Measurements from ENCODE around the gene RBFOX2. TPM values are rescaled to one million over a fixed set of nuclear protein-coding genes. Genes with fewer than 3 reads are reported as not detected.
"Not testable (repeated sequence)": the region's sequence is repeated elsewhere in the genome, so short reads cannot be mapped to it uniquely, and the experiment has no call there.

The RBFOX2 gene
- total and polyA plus RNA-seq, 2 donors from 2014 or later = 17.2 to 68.6 TPM

DNA sequence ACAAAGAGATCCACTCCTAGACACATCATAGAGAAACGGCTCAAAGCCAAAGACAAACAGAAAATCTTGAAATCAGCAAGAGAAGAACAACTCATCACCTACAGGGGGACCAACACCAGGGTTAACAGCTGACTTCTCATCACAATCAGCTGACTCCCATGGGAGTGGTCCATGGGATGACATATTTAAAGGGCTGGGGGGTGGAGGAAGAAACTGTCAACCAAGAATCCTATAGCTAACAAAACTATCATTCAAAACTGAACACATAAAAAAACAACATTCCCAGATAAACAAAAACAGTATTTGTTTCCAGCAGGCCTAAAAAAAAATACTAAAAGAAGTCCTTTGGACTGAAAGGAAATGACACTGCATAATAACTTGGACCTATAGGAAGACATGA is 224.2 kb downstream of the RBFOX2 start:
- Histone ChIP-seq H3K4me1 (ENCODE audit: control insufficient read depth in 2 of 3, insufficient read depth in 2 of 3, low read depth in 1 of 3, low read length in 3 of 3) (no peaks in the 10 kb centered on the region), H3K4me3 (ENCODE audit: low read length in 3 of 3) (no peak overlapping the region), H3K36me3 (ENCODE audit: control insufficient read depth in 2 of 3, insufficient read depth in 3 of 3, low read length in 3 of 3) (peaks cover 3 to 7% (median 5%) of the 10 kb centered on the region in 3 donors), H3K27me3 (ENCODE audit: control insufficient read depth, insufficient read depth, low read length) (no peaks in the 10 kb centered on the region), H3K27ac (ENCODE audit: low read depth in 2 of 2, low read length in 2 of 2) (no peak overlapping the region), H3K9me3 (ENCODE audit: control insufficient read depth in 2 of 3, insufficient read depth in 1 of 3, low read length in 3 of 3) (no peaks in the 10 kb centered on the region), H3K9ac (ENCODE audit: low read length in 3 of 3) (no peak overlapping the region)
- DNase-seq = no peak
- no peak for FAIRE-seq
- intact Hi-C loops (cut with DNase I) = no loop called here
- TF ChIP-seq, protein P1, sequence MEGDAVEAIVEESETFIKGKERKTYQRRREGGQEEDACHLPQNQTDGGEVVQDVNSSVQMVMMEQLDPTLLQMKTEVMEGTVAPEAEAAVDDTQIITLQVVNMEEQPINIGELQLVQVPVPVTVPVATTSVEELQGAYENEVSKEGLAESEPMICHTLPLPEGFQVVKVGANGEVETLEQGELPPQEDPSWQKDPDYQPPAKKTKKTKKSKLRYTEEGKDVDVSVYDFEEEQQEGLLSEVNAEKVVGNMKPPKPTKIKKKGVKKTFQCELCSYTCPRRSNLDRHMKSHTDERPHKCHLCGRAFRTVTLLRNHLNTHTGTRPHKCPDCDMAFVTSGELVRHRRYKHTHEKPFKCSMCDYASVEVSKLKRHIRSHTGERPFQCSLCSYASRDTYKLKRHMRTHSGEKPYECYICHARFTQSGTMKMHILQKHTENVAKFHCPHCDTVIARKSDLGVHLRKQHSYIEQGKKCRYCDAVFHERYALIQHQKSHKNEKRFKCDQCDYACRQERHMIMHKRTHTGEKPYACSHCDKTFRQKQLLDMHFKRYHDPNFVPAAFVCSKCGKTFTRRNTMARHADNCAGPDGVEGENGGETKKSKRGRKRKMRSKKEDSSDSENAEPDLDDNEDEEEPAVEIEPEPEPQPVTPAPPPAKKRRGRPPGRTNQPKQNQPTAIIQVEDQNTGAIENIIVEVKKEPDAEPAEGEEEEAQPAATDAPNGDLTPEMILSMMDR (IDR thresholded peaks at IDR 0.05; ENCODE audit: borderline replicate concordance, extremely low read depth, insufficient read depth) = no peak

DNA sequence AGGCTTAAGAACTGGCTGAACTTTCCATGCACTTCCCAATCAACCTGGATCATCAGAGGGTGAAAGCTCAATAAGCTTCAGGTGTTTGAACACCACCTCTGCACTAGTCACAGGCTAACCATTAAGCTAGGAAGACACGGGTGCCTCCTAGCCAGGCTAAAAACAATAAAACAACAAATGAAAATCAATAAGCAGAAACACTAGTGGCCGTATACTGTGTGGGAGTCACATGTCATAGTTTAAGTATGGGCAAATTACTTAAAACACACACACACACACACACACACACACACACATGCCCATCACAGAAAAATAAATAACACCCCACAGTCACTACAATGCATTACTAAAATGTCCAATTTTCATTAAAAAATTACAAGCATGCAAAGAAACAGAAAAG is 225.7 kb downstream of the RBFOX2 start:
- Histone ChIP-seq H3K27me3 (ENCODE audit: control insufficient read depth, insufficient read depth, low read length) (no peaks in the 10 kb centered on the region), H3K36me3 (ENCODE audit: control insufficient read depth in 2 of 3, insufficient read depth in 3 of 3, low read length in 3 of 3) (peaks cover 0 to 3% (median 2%) of the 10 kb centered on the region in 3 donors), H3K9ac (ENCODE audit: low read length in 3 of 3) (no peak overlapping the region), H3K27ac (ENCODE audit: low read depth in 2 of 2, low read length in 2 of 2) (no peak overlapping the region), H3K4me1 (ENCODE audit: control insufficient read depth in 2 of 3, insufficient read depth in 2 of 3, low read depth in 1 of 3, low read length in 3 of 3) (no peaks in the 10 kb centered on the region), H3K4me3 (ENCODE audit: low read length in 3 of 3) (no peak overlapping the region), H3K9me3 (ENCODE audit: control insufficient read depth in 2 of 3, insufficient read depth in 1 of 3, low read length in 3 of 3) (no peaks in the 10 kb centered on the region)
- intact Hi-C loops (cut with DNase I) = no loop called here
- DNase-seq (no peak), FAIRE-seq (no peak)
- TF ChIP-seq, protein P1 (IDR thresholded peaks at IDR 0.05; ENCODE audit: borderline replicate concordance, extremely low read depth, insufficient read depth) = no peak

DNA sequence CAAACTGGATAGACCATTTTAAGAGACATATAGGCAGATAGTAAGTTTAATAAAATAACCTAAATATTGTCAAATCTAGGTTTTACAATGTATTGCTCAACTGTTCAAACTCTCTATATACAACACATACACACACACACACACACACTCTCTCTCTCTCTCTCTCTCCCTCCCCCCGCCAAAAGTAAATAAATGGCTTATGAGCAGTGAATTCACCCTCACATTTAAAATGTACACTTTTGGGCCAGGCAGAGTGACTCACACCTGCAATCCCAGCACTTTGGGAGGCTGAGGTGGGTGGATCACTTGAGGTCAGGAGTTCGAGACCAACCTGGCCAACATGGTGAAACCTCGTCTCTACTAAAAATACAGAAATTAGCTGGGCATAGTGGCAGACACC is 227.3 kb downstream of the RBFOX2 start:
- H3K27ac ChIP-seq (ENCODE audit: low read depth in 2 of 2, low read length in 2 of 2); H3K27me3 ChIP-seq (ENCODE audit: control insufficient read depth, insufficient read depth, low read length); DNase-seq; H3K9me3 ChIP-seq (ENCODE audit: control insufficient read depth in 2 of 3, insufficient read depth in 1 of 3, low read length in 3 of 3); intact Hi-C loops (cut with DNase I); H3K4me3 ChIP-seq (ENCODE audit: low read length in 3 of 3); H3K4me1 ChIP-seq (ENCODE audit: control insufficient read depth in 2 of 3, insufficient read depth in 2 of 3, low read depth in 1 of 3, low read length in 3 of 3); H3K9ac ChIP-seq (ENCODE audit: low read length in 3 of 3); H3K36me3 ChIP-seq (ENCODE audit: control insufficient read depth in 2 of 3, insufficient read depth in 3 of 3, low read length in 3 of 3); FAIRE-seq: not testable (repeated sequence)

DNA sequence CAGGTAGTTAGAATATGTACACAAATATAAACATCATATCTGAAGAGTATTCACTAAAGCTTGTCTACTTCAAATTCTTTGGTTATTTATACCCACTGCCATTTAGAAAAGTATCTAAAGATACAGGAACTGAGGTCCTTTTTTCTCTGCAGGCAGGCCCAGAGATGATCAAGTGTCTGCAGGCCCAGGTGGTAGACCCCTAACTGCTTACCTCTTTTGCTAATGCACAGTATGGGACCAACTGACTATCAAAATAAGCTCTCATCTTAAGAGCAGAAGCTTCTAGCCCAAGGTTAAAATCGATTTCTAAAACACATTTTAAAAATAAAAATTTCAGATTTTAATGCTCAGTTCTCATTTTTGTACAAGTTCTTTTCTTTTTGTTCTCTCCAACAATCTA is 229.5 kb downstream of the RBFOX2 start:
- no peak for FAIRE-seq
- H3K27ac ChIP-seq (ENCODE audit: low read depth in 2 of 2, low read length in 2 of 2) = no peak overlapping the region
- no peak overlapping the region for H3K4me3 ChIP-seq (ENCODE audit: low read length in 3 of 3)
- H3K27me3 ChIP-seq (ENCODE audit: control insufficient read depth, insufficient read depth, low read length) = no peaks in the 10 kb centered on the region
- DNase-seq = no peak
- no peaks in the 10 kb centered on the region for H3K9me3 ChIP-seq (ENCODE audit: control insufficient read depth in 2 of 3, insufficient read depth in 1 of 3, low read length in 3 of 3)
- intact Hi-C loops (cut with DNase I) = no loop called here
- TF ChIP-seq, protein P1 (IDR thresholded peaks at IDR 0.05; ENCODE audit: borderline replicate concordance, extremely low read depth, insufficient read depth) = no peak
- H3K4me1 ChIP-seq (ENCODE audit: control insufficient read depth in 2 of 3, insufficient read depth in 2 of 3, low read depth in 1 of 3, low read length in 3 of 3) = no peaks in the 10 kb centered on the region
- H3K9ac ChIP-seq (ENCODE audit: low read length in 3 of 3) = no peak overlapping the region
- no peaks in the 10 kb centered on the region for H3K36me3 ChIP-seq (ENCODE audit: control insufficient read depth in 2 of 3, insufficient read depth in 3 of 3, low read length in 3 of 3)
